Measurements from ENCODE around the gene TTF1.
"Not testable (repeated sequence)": the region's sequence is repeated elsewhere in the genome, so short reads cannot be mapped to it uniquely, and the experiment has no call there.

Gene TTF1

GRCh38 chr9:132412089-132412488 lies 5.4 kb upstream of the TTF1 start:
- peak; percentile 35 for DNase-seq

- DNase-seq = peak; percentile 95
These were observed 4.5 kb upstream of the TTF1 start for GRCh38 chr9:132411091-132411508.

- no peak for DNase-seq
These were observed 4.0 kb upstream of the TTF1 start for GRCh38 chr9:132410642-132411041.

- DNase-seq = peak; percentile 60
These were observed 3.3 kb upstream of the TTF1 start, which contains the start of gene CFAP77 for GRCh38 chr9:132409828-132410528. Gene CFAP77, plus strand, starts transcription at chr9:132410211. Its CDS starts 61 bp downstream, at chr9:132410272.

GRCh38 chr9:132408521-132408920 lies 1.9 kb upstream of the TTF1 start:
- DNase-seq = no peak

- DNase-seq = no peak
These were observed 556 bp upstream of the TTF1 start for GRCh38 chr9:132407196-132407595.

- DNase-seq = no peak
These were observed 2.3 kb downstream of the TTF1 start for GRCh38 chr9:132404228-132404881.

- DNase-seq = no peak
These were observed 4.8 kb downstream of the TTF1 start for GRCh38 chr9:132401824-132402223.

- no peak for DNase-seq
These were observed 11.1 kb downstream of the TTF1 start for GRCh38 chr9:132395560-132395959.

- no peak for DNase-seq
These were observed 15.2 kb downstream of the TTF1 start for GRCh38 chr9:132391449-132391848.

GRCh38 chr9:132390966-132391365 lies 15.7 kb downstream of the TTF1 start:
- DNase-seq = no peak

GRCh38 chr9:132387133-132387532 lies 19.5 kb downstream of the TTF1 start:
- DNase-seq = no peak

- no peak for DNase-seq
These were observed 22.3 kb downstream of the TTF1 start for GRCh38 chr9:132384376-132384775.

- no peak for DNase-seq
These were observed 23.2 kb downstream of the TTF1 start for GRCh38 chr9:132383462-132383883.

- DNase-seq = no peak
These were observed 24.6 kb downstream of the TTF1 start for GRCh38 chr9:132381966-132382541.

GRCh38 chr9:132378416-132378815 lies 28.2 kb downstream of the TTF1 start:
- not testable (repeated sequence) for DNase-seq

GRCh38 chr9:132377769-132378168 lies 28.9 kb downstream of the TTF1 start:
- not testable (repeated sequence) for DNase-seq

- peak; percentile 35 for DNase-seq
These were observed 34.2 kb downstream of the TTF1 start for GRCh38 chr9:132372177-132373095.

GRCh38 chr9:132370592-132370991 lies 36.0 kb downstream of the TTF1 start:
- DNase-seq = no peak

- DNase-seq = no peak
These were observed 37.2 kb downstream of the TTF1 start for GRCh38 chr9:132369421-132369820.

- no peak for DNase-seq
These were observed 38.9 kb downstream of the TTF1 start for GRCh38 chr9:132367613-132368313.

GRCh38 chr9:132366481-132366880 lies 40.2 kb downstream of the TTF1 start:
- no peak for DNase-seq

Measured in RPMI8226 (cell line).